GM18907 (cell line): ENCODE data around the gene TEAD4.

Experiments
- ATAC-seq: cut with Tn5 transposase; IDR thresholded peaks from one replicate; pipeline ENCODE4 v1.9.1; 2021; ENCODE audit warnings: mild to moderate bottlenecking, moderate library complexity; ENCODE audit not compliant: unreplicated experiment

TEAD4 gene

DNA sequence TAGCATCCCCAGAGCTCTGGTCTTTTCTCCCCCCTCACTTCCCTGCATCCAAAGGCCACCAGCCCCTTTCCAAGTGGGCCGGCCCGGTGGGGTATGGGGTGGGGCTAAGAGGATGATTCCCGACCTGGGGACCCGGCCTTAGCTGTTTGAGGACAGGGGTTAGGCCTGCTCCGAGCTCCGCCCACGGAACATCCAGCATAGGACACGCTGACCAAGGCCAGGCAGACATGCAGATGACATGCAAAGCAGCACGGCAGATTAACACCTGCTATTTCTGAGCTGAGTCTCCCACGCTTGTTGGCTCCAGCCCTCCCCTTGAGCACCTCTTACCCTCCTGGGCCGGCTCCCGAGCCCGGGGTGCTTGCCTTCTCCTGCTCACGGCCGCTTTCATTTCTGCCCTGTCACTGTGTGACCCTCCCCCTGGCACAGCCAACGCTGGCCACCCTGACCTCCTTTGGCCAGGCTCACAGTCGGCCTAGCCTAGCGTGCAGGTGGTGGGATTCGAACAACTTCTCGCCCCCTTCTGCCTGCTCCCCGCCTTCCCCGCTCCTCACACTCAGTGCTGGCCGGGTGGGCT lies 40.2 kb downstream of the TEAD4 start:
- no peak for ATAC-seq

DNA sequence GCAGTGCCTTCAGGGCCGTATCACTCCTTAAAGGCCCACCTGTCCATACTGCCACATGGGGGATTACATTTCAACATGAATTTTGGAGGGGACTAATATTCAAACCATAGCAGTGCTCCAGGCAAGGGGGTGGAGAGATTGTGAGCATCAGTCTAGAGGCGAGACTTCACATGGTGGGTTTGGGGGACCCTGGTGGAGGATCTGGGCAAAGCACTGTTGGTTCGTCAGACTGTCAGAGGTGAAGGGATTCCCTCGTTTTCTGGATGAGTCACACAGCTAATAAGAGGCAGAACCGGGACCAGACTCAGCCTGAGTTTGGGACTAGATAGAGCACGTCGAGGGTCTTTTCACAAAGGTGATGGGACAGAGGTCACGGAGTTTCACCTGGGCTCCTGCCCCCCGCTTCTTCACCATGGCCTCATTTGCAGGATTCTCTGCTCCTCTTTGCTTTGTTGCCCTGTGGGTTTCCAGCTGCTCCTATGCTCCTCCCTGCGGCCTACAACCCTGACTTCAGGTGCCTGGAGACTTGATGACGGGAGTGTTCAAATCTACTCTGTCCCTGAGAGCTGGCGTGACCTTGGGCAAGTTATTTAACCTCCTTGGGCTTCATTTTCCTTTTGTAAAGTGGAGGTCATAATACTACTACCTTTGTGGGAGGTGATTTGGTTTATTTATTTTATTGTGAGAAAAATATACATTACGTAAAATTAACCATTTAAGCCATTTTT lies 41.5 kb downstream of the TEAD4 start:
- no peak for ATAC-seq

DNA sequence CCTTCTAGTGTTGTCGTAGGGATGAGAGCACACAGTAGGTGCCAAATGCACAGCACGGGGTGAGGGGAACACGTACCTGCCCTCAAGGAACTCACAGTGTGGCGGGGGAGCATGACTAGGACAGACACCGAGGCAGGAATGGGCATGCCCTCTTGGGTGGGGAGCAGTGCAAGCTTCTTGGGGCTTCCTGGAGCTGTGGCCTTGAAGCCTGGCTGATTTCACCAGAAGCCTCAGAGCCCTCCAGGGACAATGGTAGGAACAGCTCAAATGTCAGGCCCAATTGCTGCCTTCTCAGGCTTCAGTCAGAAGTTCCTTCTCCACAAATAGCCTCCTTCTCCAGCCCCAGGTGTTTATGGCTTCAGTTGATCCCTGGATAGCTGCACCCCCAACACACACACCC lies 43.4 kb downstream of the TEAD4 start:
- ATAC-seq, result no peak

GRCh38 chr12:3003357-3003992 lies 44.3 kb downstream of the TEAD4 start:
- ATAC-seq, result no peak

DNA sequence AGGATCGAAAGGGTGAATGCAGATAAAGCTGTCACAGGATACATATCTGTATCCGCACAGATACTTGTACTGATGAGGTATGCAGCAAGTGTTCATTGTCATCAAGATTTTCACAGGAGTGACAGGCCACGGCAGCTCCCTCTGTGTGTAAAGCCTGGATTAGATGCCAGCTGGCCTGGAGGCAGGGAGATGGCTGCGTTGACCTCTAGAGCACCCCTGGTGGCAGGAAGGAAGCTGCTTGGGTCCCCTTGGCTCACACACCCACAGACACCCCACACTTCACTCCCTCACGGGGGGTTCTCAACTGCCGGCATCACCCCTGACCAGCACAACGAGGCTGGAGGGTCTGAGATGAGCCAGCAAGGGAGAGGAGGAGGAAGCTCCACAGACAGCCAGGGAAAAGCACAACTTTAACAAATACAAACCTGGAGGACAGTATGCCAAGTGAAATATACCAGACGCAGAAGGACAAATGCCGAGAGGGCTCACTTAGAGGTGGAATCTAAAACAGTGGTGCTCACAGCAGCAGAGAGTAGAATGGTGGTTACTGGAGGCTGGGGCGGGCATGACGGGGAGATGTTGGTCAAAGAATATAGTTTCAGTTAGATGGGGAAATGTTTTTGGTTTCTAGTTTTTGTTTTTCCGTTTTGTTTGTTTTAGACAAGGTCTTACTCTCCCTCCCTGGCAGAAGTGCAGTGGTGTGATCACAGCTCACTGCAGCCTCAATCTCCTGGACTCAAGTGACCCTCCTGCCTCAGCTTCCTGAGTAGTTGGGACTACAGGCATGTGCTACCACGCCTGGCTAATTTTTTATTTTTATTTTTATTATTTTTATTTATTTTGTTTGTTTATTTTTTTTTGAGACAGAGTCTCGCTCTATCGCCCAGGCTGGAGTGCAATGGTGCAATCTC lies 45.7 kb downstream of the TEAD4 start:
- ATAC-seq, result no peak

GRCh38 chr12:3005736-3006135 lies 46.5 kb downstream of the TEAD4 start:
- no peak for ATAC-seq

GRCh38 chr12:3009780-3010179 lies 50.6 kb downstream of the TEAD4 start:
- no peak for ATAC-seq

GRCh38 chr12:3010214-3010930 lies 51.2 kb downstream of the TEAD4 start:
- ATAC-seq, result no peak

DNA sequence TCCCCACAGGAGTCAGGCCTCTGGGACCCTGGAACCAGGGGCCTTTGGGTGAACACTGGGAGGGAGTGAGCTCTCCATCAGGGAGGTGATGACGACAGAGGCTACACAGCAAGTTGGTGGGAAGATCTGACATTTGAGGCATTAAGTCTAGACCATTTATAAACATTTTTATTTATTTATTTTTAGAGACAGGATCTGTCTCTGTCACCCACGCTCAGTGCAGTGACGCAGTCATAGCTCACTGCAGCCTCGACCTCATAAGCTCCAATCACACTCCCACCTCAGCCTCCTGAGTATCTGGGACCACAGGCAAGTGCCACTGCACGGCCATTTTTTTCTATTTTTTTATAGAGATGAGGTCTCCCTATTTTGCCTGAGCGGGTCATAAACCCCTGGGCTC lies 53.6 kb downstream of the TEAD4 start:
- no peak for ATAC-seq

- ATAC-seq, result no peak
Measured at GRCh38 chr12:3014641-3015040, 55.4 kb downstream of the TEAD4 start.

- no peak for ATAC-seq
Measured at GRCh38 chr12:3015356-3015755, 56.2 kb downstream of the TEAD4 start.

GRCh38 chr12:3016191-3016590 lies 57.0 kb downstream of the TEAD4 start:
- ATAC-seq, result no peak

GRCh38 chr12:3017281-3017680 lies 58.1 kb downstream of the TEAD4 start:
- ATAC-seq, result no peak

- no peak for ATAC-seq
Measured at GRCh38 chr12:3018284-3019004, 59.2 kb downstream of the TEAD4 start.

DNA sequence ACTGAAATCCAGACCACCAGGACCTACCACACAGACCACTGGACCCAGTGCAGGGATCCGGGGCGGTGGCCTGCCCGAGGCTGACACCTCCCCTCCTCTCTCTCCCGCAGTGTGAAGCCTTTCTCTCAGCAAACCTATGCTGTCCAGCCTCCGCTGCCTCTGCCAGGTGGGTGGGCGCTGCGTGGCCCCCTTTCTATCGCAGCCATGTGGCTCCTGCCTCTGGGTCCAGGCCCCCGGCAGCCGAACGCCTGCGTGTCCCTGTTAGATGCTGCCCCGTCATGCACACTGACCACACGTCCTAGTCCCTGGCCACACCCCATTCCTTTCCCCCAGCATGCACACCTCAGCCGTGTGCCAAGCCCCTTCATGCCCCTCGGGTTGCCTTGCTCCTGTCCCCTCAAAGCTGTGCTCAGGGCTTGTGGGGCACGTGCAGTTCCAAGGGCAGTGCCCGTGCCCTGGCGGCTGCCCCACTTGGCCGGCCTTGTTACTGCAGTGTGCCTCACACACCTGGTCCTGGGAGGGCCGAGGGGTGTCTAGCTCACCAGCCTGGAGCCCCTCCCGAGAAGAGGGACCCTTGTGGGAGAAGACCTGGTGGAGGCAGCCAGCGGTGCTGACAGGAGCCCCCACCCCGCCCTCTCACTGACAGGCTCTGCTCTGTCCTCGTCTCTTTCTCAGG lies 59.9 kb downstream of the TEAD4 start:
- no peak for ATAC-seq

GRCh38 chr12:3020399-3020798 lies 61.2 kb downstream of the TEAD4 start:
- ATAC-seq, result no peak

DNA sequence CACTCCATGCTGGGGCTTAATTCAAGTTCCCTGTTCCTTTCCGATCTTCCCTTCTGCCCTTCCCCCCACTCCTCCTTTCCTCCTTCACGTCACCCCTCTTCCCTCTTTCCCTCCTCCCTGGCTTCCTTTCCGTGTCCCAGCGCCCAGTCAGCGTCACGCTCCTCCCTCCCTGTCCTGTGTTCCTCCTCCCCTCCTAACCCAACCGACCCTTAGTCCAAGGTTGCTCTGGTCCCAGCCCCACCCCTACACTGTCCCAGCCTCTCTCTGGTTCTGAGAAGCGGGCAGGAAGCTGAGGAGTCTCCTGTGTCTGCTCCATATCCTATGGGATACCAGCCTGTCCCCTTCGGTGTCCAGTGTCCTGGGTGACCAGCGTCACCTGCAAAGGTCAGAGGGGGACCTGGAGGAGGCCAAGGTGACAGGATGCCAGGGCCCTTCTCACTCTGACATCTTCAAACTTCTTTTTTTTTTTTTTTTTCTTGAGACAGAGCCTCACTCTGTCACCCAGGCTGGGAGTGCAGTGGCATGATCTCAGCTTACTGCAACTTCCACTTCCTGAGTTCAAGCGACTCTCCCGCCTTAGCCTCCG lies 61.7 kb downstream of the TEAD4 start:
- ATAC-seq, result no peak

DNA sequence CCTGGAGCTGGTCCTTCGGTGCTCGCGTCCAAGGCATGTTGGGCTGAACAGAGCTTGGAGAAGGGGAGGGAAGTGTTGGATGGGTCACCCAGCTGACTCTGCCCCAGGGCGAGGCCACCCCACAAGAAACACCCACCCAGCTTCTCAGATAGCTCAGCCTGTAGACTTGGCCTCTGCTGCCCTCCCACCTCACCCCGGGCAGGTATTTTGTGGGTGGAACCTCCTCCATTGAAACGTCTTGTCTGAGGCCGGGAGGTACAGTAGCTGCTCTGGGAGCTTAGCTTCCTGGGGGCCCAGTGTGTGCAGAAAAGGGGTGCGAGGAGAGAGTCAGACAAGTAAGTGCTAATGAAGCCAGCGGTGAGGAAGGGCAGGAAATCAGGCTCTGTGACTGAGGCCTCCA lies 63.2 kb downstream of the TEAD4 start:
- no peak for ATAC-seq

DNA sequence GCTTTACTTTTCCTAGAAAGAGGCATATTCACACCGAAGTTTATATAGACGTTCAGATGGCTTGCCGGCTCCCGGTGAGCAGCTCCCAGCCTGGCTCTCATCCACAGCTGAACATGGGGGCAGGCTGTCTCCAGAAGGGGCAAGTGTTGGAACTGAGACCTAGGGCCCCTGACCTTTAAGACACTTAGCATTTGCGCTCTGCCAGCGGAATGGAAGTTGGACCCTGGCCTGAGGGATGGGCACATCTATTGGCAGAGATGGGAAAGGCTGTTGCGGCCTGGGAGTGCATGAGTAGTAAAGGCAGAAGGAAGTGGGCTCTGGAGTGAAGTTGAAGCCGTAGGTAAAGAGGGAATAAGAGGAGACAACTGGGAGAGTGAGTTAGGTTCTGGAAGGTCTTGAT lies 63.8 kb downstream of the TEAD4 start:
- no peak for ATAC-seq
